Skeletal muscle tissue (tissue), 4 donors: Measurements from ENCODE around the gene NRXN3. TPM values are rescaled to one million over a fixed set of nuclear protein-coding genes. Genes with fewer than 3 reads are reported as not detected.

Source experiments
- H3K27ac ChIP-seq: one replicate; pipeline ENCODE4 v1.7.0; 2013; ENCODE audit warnings: mild to moderate bottlenecking, low read depth, low read length, inconsistent platforms
- H3K27me3 ChIP-seq, 3 donors: one replicate each; pipeline ENCODE4 v1.7.0; 2013; ENCODE audit warnings: low read length in 3 of 3; ENCODE audit not compliant: control insufficient read depth in 3 of 3, insufficient read depth in 3 of 3
- H3K36me3 ChIP-seq, 3 donors: one replicate each; pipeline ENCODE4 v1.7.0; 2013; ENCODE audit warnings: low read length in 3 of 3; ENCODE audit not compliant: control insufficient read depth in 3 of 3, insufficient read depth in 3 of 3
- H3K4me1 ChIP-seq, 3 donors: one replicate each; pipeline ENCODE4 v1.7.0; 2013; ENCODE audit warnings: low read length in 3 of 3, mild to moderate bottlenecking in 3 of 3; ENCODE audit not compliant: control insufficient read depth in 3 of 3, insufficient read depth in 3 of 3
- H3K4me3 ChIP-seq, 3 donors: one replicate each; pipeline ENCODE4 v1.7.0; 2013; ENCODE audit warnings: low read length in 3 of 3
- H3K9ac ChIP-seq, 3 donors: one replicate each; pipeline ENCODE4 v1.7.0; 2013; ENCODE audit warnings: low read length in 3 of 3, mild to moderate bottlenecking in 3 of 3, moderate library complexity in 2 of 3, low read depth in 1 of 3
- H3K9me3 ChIP-seq, 3 donors: one replicate each; pipeline ENCODE4 v1.7.0; 2013; ENCODE audit warnings: low read length in 3 of 3; ENCODE audit not compliant: control insufficient read depth in 3 of 3
- total RNA-seq: library from RNA; depleted of rRNA; stranded (reverse); fragments of >200 nt; gene quantifications from one replicate; pipeline ENCODE4 v1.2.3, GENCODE V29; 2014
- donor health status: Osteomylitis.

NRXN3 gene
- total RNA-seq, 1 donor from 2014 or later: 0.52 TPM

GRCh38 chr14:79596551-79596950, 1426.4 kb downstream of the NRXN3 start:
- Histone ChIP-seq H3K4me3 (no peak overlapping the region), H3K27ac (no peak overlapping the region), H3K9me3 (no peaks in the 10 kb centered on the region), H3K27me3 (no peaks in the 10 kb centered on the region), H3K4me1 (no peaks in the 10 kb centered on the region), H3K9ac (no peak overlapping the region), H3K36me3 (no peaks in the 10 kb centered on the region)

- no peak overlapping the region for H3K27ac ChIP-seq
- no peak overlapping the region for H3K4me3 ChIP-seq
- H3K4me1 ChIP-seq: no peaks in the 10 kb centered on the region
- H3K9me3 ChIP-seq: no peaks in the 10 kb centered on the region
- H3K9ac ChIP-seq: no peak overlapping the region
- H3K36me3 ChIP-seq: no peaks in the 10 kb centered on the region
- H3K27me3 ChIP-seq: no peaks in the 10 kb centered on the region
Observed at GRCh38 chr14:79597566-79597965, 1427.4 kb downstream of the NRXN3 start.

GRCh38 chr14:79598339-79598738, 1428.2 kb downstream of the NRXN3 start:
- no peaks in the 10 kb centered on the region for H3K4me1 ChIP-seq
- no peak overlapping the region for H3K9ac ChIP-seq
- H3K27me3 ChIP-seq: no peaks in the 10 kb centered on the region
- H3K4me3 ChIP-seq: no peak overlapping the region
- no peaks in the 10 kb centered on the region for H3K9me3 ChIP-seq
- no peaks in the 10 kb centered on the region for H3K36me3 ChIP-seq
- no peak overlapping the region for H3K27ac ChIP-seq

GRCh38 chr14:79599239-79599638, 1429.1 kb downstream of the NRXN3 start:
- Histone ChIP-seq H3K9me3 (no peaks in the 10 kb centered on the region), H3K27ac (no peak overlapping the region)

GRCh38 chr14:79600406-79600805, 1430.2 kb downstream of the NRXN3 start:
- Histone ChIP-seq H3K27ac (no peak overlapping the region), H3K9ac (no peak overlapping the region)

More at GRCh38 chr14:79599239-79599638, 1429.1 kb downstream of the NRXN3 start:
- H3K36me3 ChIP-seq: no peaks in the 10 kb centered on the region
- no peak overlapping the region for H3K4me3 ChIP-seq
- H3K9ac ChIP-seq: no peak overlapping the region
- no peaks in the 10 kb centered on the region for H3K4me1 ChIP-seq
- no peaks in the 10 kb centered on the region for H3K27me3 ChIP-seq

GRCh38 chr14:79601579-79601978, 1431.4 kb downstream of the NRXN3 start:
- Histone ChIP-seq H3K27ac (no peak overlapping the region), H3K36me3 (no peaks in the 10 kb centered on the region), H3K4me1 (no peaks in the 10 kb centered on the region), H3K27me3 (no peaks in the 10 kb centered on the region), H3K9ac (no peak overlapping the region), H3K9me3 (no peaks in the 10 kb centered on the region), H3K4me3 (no peak overlapping the region)

More at GRCh38 chr14:79600406-79600805, 1430.2 kb downstream of the NRXN3 start:
- no peaks in the 10 kb centered on the region for H3K9me3 ChIP-seq
- H3K27me3 ChIP-seq: no peaks in the 10 kb centered on the region
- H3K4me3 ChIP-seq: no peak overlapping the region
- no peaks in the 10 kb centered on the region for H3K4me1 ChIP-seq
- H3K36me3 ChIP-seq: no peaks in the 10 kb centered on the region

- Histone ChIP-seq H3K9me3 (no peaks in the 10 kb centered on the region), H3K4me1 (no peaks in the 10 kb centered on the region), H3K4me3 (no peak overlapping the region), H3K36me3 (no peaks in the 10 kb centered on the region), H3K27ac (no peak overlapping the region), H3K27me3 (no peaks in the 10 kb centered on the region), H3K9ac (no peak overlapping the region)
Observed at GRCh38 chr14:79602045-79602444, 1431.9 kb downstream of the NRXN3 start.

- Histone ChIP-seq H3K27ac (no peak overlapping the region), H3K9me3 (no peaks in the 10 kb centered on the region), H3K36me3 (no peaks in the 10 kb centered on the region), H3K9ac (no peak overlapping the region), H3K27me3 (no peaks in the 10 kb centered on the region), H3K4me1 (no peaks in the 10 kb centered on the region), H3K4me3 (no peak overlapping the region)
Observed at GRCh38 chr14:79602742-79603141, 1432.6 kb downstream of the NRXN3 start.

- Histone ChIP-seq H3K4me3 (no peak overlapping the region), H3K36me3 (no peaks in the 10 kb centered on the region), H3K9ac (no peak overlapping the region), H3K27me3 (no peaks in the 10 kb centered on the region), H3K4me1 (no peaks in the 10 kb centered on the region), H3K9me3 (no peaks in the 10 kb centered on the region), H3K27ac (no peak overlapping the region)
Observed at GRCh38 chr14:79605849-79606248, 1435.7 kb downstream of the NRXN3 start.

GRCh38 chr14:79608446-79608845, 1438.3 kb downstream of the NRXN3 start:
- no peak overlapping the region for H3K9ac ChIP-seq
- no peaks in the 10 kb centered on the region for H3K4me1 ChIP-seq
- H3K4me3 ChIP-seq: no peak overlapping the region
- H3K27ac ChIP-seq: no peak overlapping the region
- H3K36me3 ChIP-seq: no peaks in the 10 kb centered on the region
- no peaks in the 10 kb centered on the region for H3K9me3 ChIP-seq
- H3K27me3 ChIP-seq: no peaks in the 10 kb centered on the region

GRCh38 chr14:79613625-79614024, 1443.5 kb downstream of the NRXN3 start:
- H3K27me3 ChIP-seq: no peaks in the 10 kb centered on the region
- no peak overlapping the region for H3K27ac ChIP-seq
- no peaks in the 10 kb centered on the region for H3K36me3 ChIP-seq
- H3K9ac ChIP-seq: no peak overlapping the region
- H3K4me1 ChIP-seq: no peaks in the 10 kb centered on the region
- H3K9me3 ChIP-seq: no peaks in the 10 kb centered on the region
- no peak overlapping the region for H3K4me3 ChIP-seq
